Breast epithelium (tissue), 3 donors: ENCODE results near the gene PTPN14.

Experiments
- CTCF ChIP-seq, 3 donors: fragments of 450-650 bp; IDR thresholded peaks; one replicate each; pipeline ENCODE4 v1.5.1; 2016 to 2017; ENCODE audit warnings: antibody characterized with exemption in 3 of 3, mild to moderate bottlenecking in 3 of 3, moderate library complexity in 3 of 3
- POLR2AphosphoS5 ChIP-seq, 3 donors: sonication (generic); formaldehyde crosslinking; IDR thresholded peaks; one replicate each; pipeline ENCODE4 v1.6.1; 2017; ENCODE audit warnings: antibody characterized with exemption in 3 of 3

- no peak for TF ChIP-seq POLR2AphosphoS5 (IDR thresholded peaks at IDR 0.05)
- no peak for TF ChIP-seq CTCF (IDR thresholded peaks at IDR 0.05)
Observed at GRCh38 chr1:214590696-214591095, 39.3 kb upstream of the PTPN14 start.
